GM23338 (cell line): Measurements from ENCODE around the gene SLC22A16. TPM values are rescaled to one million over a fixed set of nuclear protein-coding genes. Genes with fewer than 3 reads are reported as not detected.

Experiments used
- ATAC-seq: fragments of 200-7000 bp; cut with Tn5 transposase; 3 replicates; pipeline ENCODE4 v1.9.1; 2020
- DNase-seq: peaks from one replicate; pipeline ENCODE4 v3.0.0-alpha.2; 2015; ENCODE audit warnings: low spot score
- H2AFZ ChIP-seq: fragments of 200-600 bp; sonication (generic); 2 replicates; pipeline ENCODE4 v1.8.0; 2016; ENCODE audit warnings: antibody characterized with exemption, mild to moderate bottlenecking, moderate library complexity
- H3F3A ChIP-seq: fragments of 200-600 bp; sonication (generic); replicated peaks from 2 replicates; pipeline ENCODE4 v1.8.0; 2017; ENCODE audit warnings: antibody characterized with exemption, mixed run types, low read depth
- H3K27ac ChIP-seq: fragments of 200-600 bp; sonication (generic); 2 replicates; pipeline ENCODE4 v1.6.1; 2016; ENCODE audit warnings: low read depth
- H3K27me3 ChIP-seq: fragments of 200-600 bp; sonication (generic); 2 replicates; pipeline ENCODE4 v1.8.0; 2016; ENCODE audit warnings: mild to moderate bottlenecking, mixed run types, moderate library complexity; ENCODE audit not compliant: insufficient read depth
- H3K36me3 ChIP-seq: fragments of 200-600 bp; sonication (generic); 2 replicates; pipeline ENCODE4 v1.8.0; 2016; ENCODE audit warnings: mild to moderate bottlenecking; ENCODE audit not compliant: insufficient read depth
- H3K4me1 ChIP-seq: fragments of 200-600 bp; sonication (generic); 2 replicates; pipeline ENCODE4 v1.8.0; 2016; ENCODE audit warnings: mild to moderate bottlenecking, moderate library complexity; ENCODE audit not compliant: insufficient read depth
- H3K4me2 ChIP-seq: fragments of 200-600 bp; sonication (generic); 2 replicates; pipeline ENCODE4 v1.7.1; 2017; ENCODE audit warnings: mixed run types
- H3K4me3 ChIP-seq: fragments of 200-600 bp; sonication (generic); 2 replicates; pipeline ENCODE4 v1.6.1; 2016; ENCODE audit warnings: mixed run types
- H3K79me2 ChIP-seq: fragments of 200-600 bp; sonication (generic); replicated peaks from 2 replicates; pipeline ENCODE4 v1.8.0; 2017; ENCODE audit warnings: mild to moderate bottlenecking; ENCODE audit not compliant: insufficient read depth
- H3K9me2 ChIP-seq: fragments of 200-600 bp; sonication (generic); 2 replicates; pipeline ENCODE4 v1.8.0; 2017; ENCODE audit not compliant: insufficient read depth
- H4K20me1 ChIP-seq: fragments of 200-600 bp; sonication (generic); replicated peaks from 2 replicates; pipeline ENCODE4 v1.8.0; 2017; ENCODE audit warnings: mild to moderate bottlenecking; ENCODE audit not compliant: insufficient read depth
- H3K27ac Mint-ChIP-seq: 2 replicates; pipeline ENCODE4 v1.8.0; 2020; ENCODE audit warnings: inconsistent platforms, mild to moderate bottlenecking, moderate library complexity, mixed read lengths
- H3K27me3 Mint-ChIP-seq: 3 replicates; pipeline ENCODE4 v1.8.0; 2022; ENCODE audit warnings: low read depth, mild to moderate bottlenecking, moderate library complexity, mixed read lengths, inconsistent platforms; ENCODE audit not compliant: insufficient read depth, poor library complexity
- H3K36me3 Mint-ChIP-seq: 3 replicates; pipeline ENCODE4 v1.8.0; 2021; ENCODE audit warnings: low read depth, mild to moderate bottlenecking, inconsistent platforms, moderate library complexity, mixed read lengths
- H3K4me1 Mint-ChIP-seq: 3 replicates; pipeline ENCODE4 v1.8.0; 2020; ENCODE audit warnings: mild to moderate bottlenecking, inconsistent platforms, mixed read lengths
- H3K4me3 Mint-ChIP-seq: 3 replicates; pipeline ENCODE4 v1.8.0; 2021; ENCODE audit warnings: moderate library complexity, mild to moderate bottlenecking, inconsistent platforms, mixed read lengths
- H3K9me3 Mint-ChIP-seq: 3 replicates; pipeline ENCODE4 v1.8.0; 2020; ENCODE audit warnings: moderate library complexity, mild to moderate bottlenecking, inconsistent platforms, mixed read lengths
- CREB1 ChIP-seq: fragments of 250-450 bp; sonication (Bioruptor Pico); IDR thresholded peaks from 2 replicates; pipeline ENCODE4 v1.5.0; 2020; ENCODE audit warnings: low read depth, mild to moderate bottlenecking, moderate library complexity
- CTCF ChIP-seq, 2 experiments: fragments of 200-600 bp in 1 of 2; sonication (generic) in 1 of 2; conservative IDR thresholded peaks; 2 replicates each; pipeline versions ENCODE4 v1.5.1 to v1.6.1; 2016 to 2017; ENCODE audit warnings: antibody characterized with exemption in 2 of 2, low read depth in 2 of 2, mild to moderate bottlenecking in 2 of 2, moderate library complexity in 1 of 2
- ETS1 ChIP-seq: IDR thresholded peaks from 2 replicates; pipeline ENCODE4 v1.6.1; 2016; ENCODE audit warnings: antibody characterized with exemption
- EZH2 ChIP-seq: fragments of 200-600 bp; sonication (generic); IDR thresholded peaks from one replicate; pipeline ENCODE4 v1.8.0; 2017; ENCODE audit warnings: antibody characterized with exemption, mild to moderate bottlenecking, low read depth; ENCODE audit not compliant: unreplicated experiment
- EZH2phosphoT487 ChIP-seq: fragments of 200-600 bp; sonication (generic); IDR thresholded peaks from one replicate; pipeline ENCODE4 v1.8.1; 2018; ENCODE audit warnings: antibody characterized with exemption; ENCODE audit not compliant: unreplicated experiment
- JUNB ChIP-seq: IDR thresholded peaks from one replicate; pipeline ENCODE4 v1.6.1; 2016; ENCODE audit warnings: antibody characterized with exemption; ENCODE audit not compliant: unreplicated experiment
- NANOG ChIP-seq: IDR thresholded peaks from 2 replicates; pipeline ENCODE4 v1.6.1; 2016; ENCODE audit warnings: antibody characterized with exemption, borderline replicate concordance
- POLR2AphosphoS5 ChIP-seq: IDR thresholded peaks from 2 replicates; pipeline ENCODE4 v1.6.1; 2016; ENCODE audit warnings: antibody characterized with exemption, low read depth
- REST ChIP-seq: IDR thresholded peaks from one replicate; pipeline ENCODE4 v1.6.1; 2018; ENCODE audit warnings: antibody characterized with exemption; ENCODE audit not compliant: unreplicated experiment
- STAT1 ChIP-seq: IDR thresholded peaks from one replicate; pipeline ENCODE4 v1.6.1; 2016; ENCODE audit warnings: antibody characterized with exemption; ENCODE audit not compliant: unreplicated experiment
- ZNF114 ChIP-seq: fragments of 250-450 bp; sonication (Bioruptor Pico); IDR thresholded peaks from 2 replicates; pipeline ENCODE4 v1.5.0; 2020; ENCODE audit warnings: mild to moderate bottlenecking, moderate library complexity
- ZNF331 ChIP-seq: fragments of 250-450 bp; sonication (Bioruptor Pico); IDR thresholded peaks from 2 replicates; pipeline ENCODE4 v1.5.0; 2020; ENCODE audit warnings: low read depth, mild to moderate bottlenecking, moderate library complexity
- polyA plus RNA-seq: library from polyadenylated mRNA; unstranded; fragments of >200 nt; fragmentation: Nextera tagmentation; extraction: Ambion mirVana; gene quantifications from 2 replicates; pipeline ENCODE4 v1.2.1, GENCODE V29; 2016
- total RNA-seq: library from RNA; depleted of rRNA; stranded (reverse); fragments of >200 nt; shearing (Covaris generic); gene quantifications from 2 replicates; pipeline ENCODE4 v1.2.3, GENCODE V29; 2014

Gene SLC22A16
- total and polyA plus RNA-seq, 2 experiments from 2014 or later = 0.37 to 0.42 TPM

DNA sequence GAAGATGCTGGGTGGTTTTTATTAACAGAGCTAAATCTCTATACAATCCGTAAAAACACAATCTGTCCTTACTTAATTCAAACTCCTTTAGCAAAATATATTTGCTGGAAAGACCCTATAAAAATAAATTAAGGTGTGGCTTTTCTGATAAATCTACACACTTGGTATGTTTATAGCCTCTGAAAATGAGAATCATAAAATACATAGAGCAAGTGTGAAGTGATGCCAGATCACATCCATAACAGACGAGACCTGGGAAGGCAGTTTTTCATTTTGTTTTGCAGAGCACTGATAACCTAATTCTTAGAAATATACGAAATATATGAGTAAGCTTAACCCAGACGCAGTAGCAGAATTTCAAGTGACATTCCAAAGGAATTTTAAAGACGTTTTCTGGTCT lies 50.6 kb downstream of the SLC22A16 start:
- H3K4me1 ChIP-seq = no peaks in the 10 kb centered on the region
- Mint-ChIP-seq H3K27ac (no peak overlapping the region), H3K27me3 (peaks cover 5% of the 10 kb centered on the region), H3K9me3 (no peaks in the 10 kb centered on the region), H3K4me1 (peaks cover 12% of the 10 kb centered on the region), H3K36me3 (no peaks in the 10 kb centered on the region), H3K4me3 (no peak overlapping the region)
- H2AFZ ChIP-seq = no peak overlapping the region
- H3K4me2 ChIP-seq = no peak overlapping the region
- no peak for TF ChIP-seq ZNF114 (CRISPR knock-in tag)
- TF ChIP-seq EZH2phosphoT487 = no peak
- TF ChIP-seq ZNF331 = no peak
- TF ChIP-seq CTCF (conservative IDR thresholded peaks at IDR 0.05; ENCODE audit: low read depth in 2 of 2) = no peak
- H3K79me2 ChIP-seq = no peaks in the 10 kb centered on the region
- no peaks in the 10 kb centered on the region for H3K36me3 ChIP-seq
- no peaks in the 10 kb centered on the region for H3F3A ChIP-seq
- peaks cover 5% of the 10 kb centered on the region; the same call in 1 of the 2 replicates for H3K9me2 ChIP-seq
- no peak overlapping the region for H3K4me3 ChIP-seq
- no peak for DNase-seq
- no peak overlapping the region for H3K27ac ChIP-seq
- ATAC-seq = no peak
- H4K20me1 ChIP-seq = no peaks in the 10 kb centered on the region
- no peaks in the 10 kb centered on the region for H3K27me3 ChIP-seq

DNA sequence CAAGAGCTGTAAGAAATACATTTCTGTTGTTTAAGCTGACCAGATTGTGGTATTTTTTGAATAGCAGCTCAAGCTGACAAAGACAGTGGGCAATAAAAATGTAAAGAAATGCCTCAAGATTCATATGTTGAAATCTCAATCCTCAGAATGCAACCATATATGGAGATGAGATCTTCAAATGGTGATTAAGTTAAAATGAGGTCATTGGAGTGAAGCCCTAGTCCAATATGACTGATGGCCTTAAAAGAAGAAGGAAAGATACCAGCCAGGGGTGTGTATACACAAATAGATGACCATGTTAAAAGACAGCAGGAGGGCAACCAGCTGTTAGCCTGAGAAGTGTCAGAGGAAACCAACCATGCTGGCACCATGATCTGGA lies 54.0 kb downstream of the SLC22A16 start:
- H3F3A ChIP-seq = no peaks in the 10 kb centered on the region
- no peak for DNase-seq
- no peak overlapping the region for H3K4me2 ChIP-seq
- H3K27me3 ChIP-seq = no peaks in the 10 kb centered on the region
- no peaks in the 10 kb centered on the region for H4K20me1 ChIP-seq
- no peak overlapping the region for H3K4me3 Mint-ChIP-seq
- H3K27ac Mint-ChIP-seq = no peak overlapping the region
- peaks cover 2% of the 10 kb centered on the region for H3K27me3 Mint-ChIP-seq
- H3K4me1 ChIP-seq = no peaks in the 10 kb centered on the region
- no peaks in the 10 kb centered on the region for H3K36me3 Mint-ChIP-seq
- no peak for ATAC-seq
- no peak overlapping the region for H2AFZ ChIP-seq
- H3K27ac ChIP-seq = no peak overlapping the region
- H3K9me2 ChIP-seq = peaks cover 5% of the 10 kb centered on the region; the same call in 1 of the 2 replicates
- no peak overlapping the region for H3K4me3 ChIP-seq
- H3K9me3 Mint-ChIP-seq = no peaks in the 10 kb centered on the region
- no peaks in the 10 kb centered on the region for H3K36me3 ChIP-seq
- H3K79me2 ChIP-seq = no peaks in the 10 kb centered on the region
- H3K4me1 Mint-ChIP-seq = no peaks in the 10 kb centered on the region
- TF ChIP-seq CREB1 (CRISPR knock-in tag) (no peak), POLR2AphosphoS5 (no peak), NANOG (no peak), STAT1 (no peak), EZH2phosphoT487 (no peak), JUNB (no peak)

GRCh38 chr6:110421749-110422443 lies 54.5 kb downstream of the SLC22A16 start:
- Histone ChIP-seq H3K4me1 (no peaks in the 10 kb centered on the region), H2AFZ (no peak overlapping the region), H3F3A (no peaks in the 10 kb centered on the region), H3K27ac (no peak overlapping the region), H3K4me2 (no peak overlapping the region), H3K4me3 (no peak overlapping the region), H3K36me3 (no peaks in the 10 kb centered on the region), H3K9me2 (peaks cover 5% of the 10 kb centered on the region; the same call in 1 of the 2 replicates), H4K20me1 (no peaks in the 10 kb centered on the region), H3K79me2 (no peaks in the 10 kb centered on the region), H3K27me3 (no peaks in the 10 kb centered on the region)
- ATAC-seq (no peak), DNase-seq (no peak)
- Mint-ChIP-seq H3K27ac (no peak overlapping the region), H3K36me3 (no peaks in the 10 kb centered on the region), H3K4me1 (no peaks in the 10 kb centered on the region), H3K27me3 (peaks cover 2% of the 10 kb centered on the region), H3K9me3 (no peaks in the 10 kb centered on the region), H3K4me3 (no peak overlapping the region)
- TF ChIP-seq NANOG (no peak), ZNF331 (no peak), ETS1 (no peak), JUNB (no peak), CREB1 (CRISPR knock-in tag) (no peak), EZH2phosphoT487 (no peak), EZH2 (no peak), REST (no peak)
